H9 (cell line): ENCODE results near the gene CDK14. TPM values are rescaled to one million over a fixed set of nuclear protein-coding genes. Genes with fewer than 3 reads are reported as not detected.

ENCODE experiments used
- DNase-seq: peaks from one replicate; pipeline ENCODE4 v3.0.0-alpha.2; 2017
- H2AFZ ChIP-seq: one replicate; pipeline ENCODE4 v1.6.1; 2013; ENCODE audit warnings: mild to moderate bottlenecking, low read length, control low read depth, moderate library complexity
- H2AK5ac ChIP-seq: 2 replicates; pipeline ENCODE4 v1.6.1; 2013; ENCODE audit warnings: low read length, control low read depth, mixed read lengths; ENCODE audit not compliant: insufficient read length
- H2BK120ac ChIP-seq: one replicate; pipeline ENCODE4 v1.6.1; 2013; ENCODE audit warnings: low read depth, mild to moderate bottlenecking, low read length, control low read depth, inconsistent platforms; ENCODE audit not compliant: poor library complexity, severe bottlenecking
- H2BK12ac ChIP-seq: 2 replicates; pipeline ENCODE4 v1.6.1; 2013; ENCODE audit warnings: low read length, control low read depth, mixed read lengths, low read depth; ENCODE audit not compliant: insufficient read length
- H2BK15ac ChIP-seq: 2 replicates; pipeline ENCODE4 v1.6.1; 2013; ENCODE audit warnings: low read depth, low read length, control low read depth
- H2BK20ac ChIP-seq: one replicate; pipeline ENCODE4 v1.6.1; 2013; ENCODE audit warnings: low read depth, mild to moderate bottlenecking, low read length, control low read depth, inconsistent platforms; ENCODE audit not compliant: poor library complexity, severe bottlenecking
- H2BK5ac ChIP-seq: 2 replicates; pipeline ENCODE4 v1.6.1; 2013; ENCODE audit warnings: low read length, control low read depth, mixed read lengths; ENCODE audit not compliant: insufficient read length
- H3K14ac ChIP-seq: 2 replicates; pipeline ENCODE4 v1.6.1; 2013; ENCODE audit warnings: low read length, control low read depth; ENCODE audit not compliant: insufficient read depth
- H3K18ac ChIP-seq: 2 replicates; pipeline ENCODE4 v1.6.1; 2013; ENCODE audit warnings: low read depth, mild to moderate bottlenecking, mixed read lengths, low read length, control low read depth; ENCODE audit not compliant: insufficient read length
- H3K23ac ChIP-seq: 2 replicates; pipeline ENCODE4 v1.6.1; 2013; ENCODE audit warnings: low read length, control low read depth, mixed read lengths, low read depth; ENCODE audit not compliant: insufficient read length
- H3K23me2 ChIP-seq: 2 replicates; pipeline ENCODE4 v1.6.1; 2013; ENCODE audit warnings: low read depth, mild to moderate bottlenecking, mixed read lengths, low read length, control low read depth; ENCODE audit not compliant: insufficient read length, poor library complexity, severe bottlenecking
- H3K27ac ChIP-seq: 2 replicates; pipeline ENCODE4 v1.5.1; 2013; ENCODE audit warnings: low read length, control low read depth, mixed read lengths, low read depth; ENCODE audit not compliant: insufficient read length
- H3K27me3 ChIP-seq: 2 replicates; pipeline ENCODE4 v1.6.1; 2013; ENCODE audit warnings: low read length, control low read depth, inconsistent platforms; ENCODE audit not compliant: insufficient read depth
- H3K4ac ChIP-seq: 2 replicates; pipeline ENCODE4 v1.6.1; 2013; ENCODE audit warnings: low read depth, mild to moderate bottlenecking, control low read depth, inconsistent platforms, low read length, moderate library complexity
- H3K4me1 ChIP-seq: 2 replicates; pipeline ENCODE4 v1.6.1; 2013; ENCODE audit warnings: low read length, control low read depth, inconsistent platforms; ENCODE audit not compliant: insufficient read depth
- H3K4me2 ChIP-seq: 2 replicates; pipeline ENCODE4 v1.6.1; 2013; ENCODE audit warnings: low read length, control low read depth, mixed read lengths; ENCODE audit not compliant: insufficient read length, insufficient read depth
- H3K56ac ChIP-seq: 2 replicates; pipeline ENCODE4 v1.6.1; 2013; ENCODE audit warnings: low read depth, mild to moderate bottlenecking, mixed read lengths, low read length, control low read depth; ENCODE audit not compliant: insufficient read length
- H3K79me1 ChIP-seq: 2 replicates; pipeline ENCODE4 v1.6.1; 2013; ENCODE audit warnings: low read depth, mild to moderate bottlenecking, moderate library complexity, low read length, control low read depth, inconsistent platforms; ENCODE audit not compliant: insufficient read depth, poor library complexity, severe bottlenecking
- H3K79me2 ChIP-seq: 2 replicates; pipeline ENCODE4 v1.6.1; 2013; ENCODE audit warnings: low read length, control low read depth, inconsistent platforms; ENCODE audit not compliant: insufficient read depth
- H3K9ac ChIP-seq: 2 replicates; pipeline ENCODE4 v1.6.1; 2013; ENCODE audit warnings: low read length, control low read depth, mixed read lengths; ENCODE audit not compliant: insufficient read length; ENCODE audit errors: extremely low read depth
- H3K9me3 ChIP-seq: one replicate; pipeline ENCODE4 v1.6.1; 2013; ENCODE audit warnings: low read depth, low read length, inconsistent platforms; ENCODE audit not compliant: control insufficient read depth
- H3T11ph ChIP-seq: one replicate; pipeline ENCODE4 v1.6.1; 2013; ENCODE audit warnings: mild to moderate bottlenecking, low read length, control low read depth, inconsistent platforms
- H4K20me1 ChIP-seq: one replicate; pipeline ENCODE4 v1.6.1; 2013; ENCODE audit not compliant: control insufficient read depth, insufficient read length, insufficient read depth
- H4K5ac ChIP-seq: 2 replicates; pipeline ENCODE4 v1.6.1; 2013; ENCODE audit warnings: low read depth, mild to moderate bottlenecking, mixed read lengths, low read length, control low read depth; ENCODE audit not compliant: insufficient read length
- H4K8ac ChIP-seq: replicated peaks from 2 replicates; pipeline ENCODE4 v1.6.1; 2013; ENCODE audit warnings: low read length, control low read depth, mixed read lengths, low read depth; ENCODE audit not compliant: insufficient read length
- H4K91ac ChIP-seq: 2 replicates; pipeline ENCODE4 v1.6.1; 2013; ENCODE audit warnings: low read depth, mild to moderate bottlenecking, moderate library complexity, mixed read lengths, low read length, control low read depth; ENCODE audit not compliant: insufficient read length
- H3K27ac Mint-ChIP-seq, 3 experiments: 2 replicates in 2 of 3; 3 replicates in 1 of 3; pipeline ENCODE4 v1.8.0; 2020 to 2021; ENCODE audit warnings: mixed read lengths in 3 of 3, mild to moderate bottlenecking in 1 of 3, moderate library complexity in 1 of 3
- H3K27me3 Mint-ChIP-seq: 2 replicates; pipeline ENCODE4 v1.8.0; 2021; ENCODE audit warnings: low read depth, mild to moderate bottlenecking, moderate library complexity, mixed read lengths
- H3K36me3 Mint-ChIP-seq, 3 experiments: 2 replicates in 2 of 3; 3 replicates in 1 of 3; pipeline ENCODE4 v1.8.0; 2020 to 2021; ENCODE audit warnings: low read depth in 3 of 3, mixed read lengths in 3 of 3; ENCODE audit not compliant: insufficient read depth in 1 of 3
- H3K4me1 Mint-ChIP-seq, 2 experiments: 2 replicates each; pipeline ENCODE4 v1.8.0; 2020; ENCODE audit warnings: mixed read lengths in 2 of 2
- H3K4me3 Mint-ChIP-seq, 2 experiments: 2 replicates in 1 of 2; 3 replicates in 1 of 2; pipeline ENCODE4 v1.8.0; 2020 to 2021; ENCODE audit warnings: mild to moderate bottlenecking in 2 of 2, mixed read lengths in 2 of 2, moderate library complexity in 1 of 2
- H3K9me3 Mint-ChIP-seq, 2 experiments: 2 replicates in 1 of 2; 3 replicates in 1 of 2; pipeline ENCODE4 v1.8.0; 2020; ENCODE audit warnings: mild to moderate bottlenecking in 2 of 2, mixed read lengths in 2 of 2, moderate library complexity in 1 of 2
- CTCF ChIP-seq: fragments of 200-600 bp; sonication (generic); conservative IDR thresholded peaks from 3 replicates; pipeline ENCODE4 v1.8.0; 2021; ENCODE audit warnings: antibody characterized with exemption, mild to moderate bottlenecking
- WGBS: extraction: QIAGEN DNeasy Blood & Tissue Kit; methylation state at CpG from one replicate; pipeline ENCODE4 v1.1.7; 2013; ENCODE audit warnings: missing lambda C conversion rate, low lambda C conversion rate, mixed read lengths; ENCODE audit not compliant: insufficient read length; ENCODE audit errors: extremely low coverage; 5-methylcytosine and 5-hydroxymethylcytosine counted together
- total RNA-seq: library from RNA; stranded (reverse); gene quantifications from 2 replicates; pipeline ENCODE4 v1.2.1, GENCODE V29; 2021

Gene CDK14
- total RNA-seq, 1 experiment from 2014 or later, result 23.9 TPM

- H4K5ac ChIP-seq, result no peak overlapping the region
- Mint-ChIP-seq H3K9me3 (no peaks in the 10 kb centered on the region), H3K4me1 (peaks cover 15 to 19% of the 10 kb centered on the region in 2 experiments), H3K36me3 (no peaks in the 10 kb centered on the region), H3K4me3 (no peak overlapping the region), H3K27me3 (no peaks in the 10 kb centered on the region), H3K27ac (0 out of 7 replicates have a peak overlapping the region, but pooled peaks of 1 of the 3 experiments have one; percentile 2)
- H3K4me2 ChIP-seq, result no peak overlapping the region
- no peak overlapping the region for H2BK120ac ChIP-seq
- DNase-seq, result no peak
- no peaks in the 10 kb centered on the region for H3K4me1 ChIP-seq
- H3K56ac ChIP-seq, result no peak overlapping the region
- no peak overlapping the region for H3K4ac ChIP-seq
- no peak overlapping the region for H2BK20ac ChIP-seq
- no peak overlapping the region for H2BK5ac ChIP-seq
- H3K79me1 ChIP-seq, result no peaks in the 10 kb centered on the region
- H4K91ac ChIP-seq, result no peak overlapping the region
- H3K9me3 ChIP-seq, result no peaks in the 10 kb centered on the region
- H3K27ac ChIP-seq, result no peak overlapping the region
- H3K23ac ChIP-seq, result no peak overlapping the region
- no peaks in the 10 kb centered on the region for H4K20me1 ChIP-seq
- H3T11ph ChIP-seq, result no peak overlapping the region
- no peak overlapping the region for H3K9ac ChIP-seq
- H2BK15ac ChIP-seq, result no peak overlapping the region
- 0 out of 2 replicates have a peak, but pooled peaks cover 1% of the 10 kb centered on the region for H3K79me2 ChIP-seq
- H4K8ac ChIP-seq, result no peak overlapping the region
- H3K18ac ChIP-seq, result no peak overlapping the region
- H2BK12ac ChIP-seq, result no peak overlapping the region
- TF ChIP-seq CTCF, result no peak
- H2AFZ ChIP-seq, result no peak overlapping the region
- H2AK5ac ChIP-seq, result no peak overlapping the region
- H3K23me2 ChIP-seq, result no peaks in the 10 kb centered on the region
- no CpG with 5 or more reads among the region's 2 CpGs for WGBS
- no peak overlapping the region for H3K14ac ChIP-seq
- H3K27me3 ChIP-seq, result no peaks in the 10 kb centered on the region
These were observed 369.1 kb downstream of the CDK14 start for GRCh38 chr7:90965211-90965610.
